Stimulated activated CD4-positive, alpha-beta T cell treated with anti-CD3 and anti-CD28 coated beads, Interleukin-1b, Interleukin-23, amount 100 ng/mL, for 4 hours (primary cell): ENCODE data around the gene ROR2.
"Not testable (repeated sequence)": the region's sequence is repeated elsewhere in the genome, so short reads cannot be mapped to it uniquely, and the experiment has no call there.

Experiments
- DNase-seq, 2 donors: peaks; one replicate each; pipeline ENCODE4 v3.0.0-alpha.2; 2020; ENCODE audit warnings: low read depth in 2 of 2

ROR2 gene

GRCh38 chr9:91798273-91799112, 151.5 kb downstream of the ROR2 start:
- DNase-seq, result peak in 1 of 2 donors; percentile 35

- not testable (repeated sequence) for DNase-seq
These were observed 152.5 kb downstream of the ROR2 start for GRCh38 chr9:91797517-91797916.

- peak in 1 of 2 donors; percentile 23 for DNase-seq
These were observed 153.5 kb downstream of the ROR2 start for GRCh38 chr9:91796516-91796915.

- DNase-seq, result no peak
These were observed 154.3 kb downstream of the ROR2 start for GRCh38 chr9:91795598-91796241.

- DNase-seq, result not testable (repeated sequence)
These were observed 156.7 kb downstream of the ROR2 start for GRCh38 chr9:91793371-91793770.

- no peak for DNase-seq
These were observed 159.1 kb downstream of the ROR2 start for GRCh38 chr9:91790917-91791316.

- DNase-seq, result no peak
These were observed 160.1 kb downstream of the ROR2 start for GRCh38 chr9:91789941-91790340.

GRCh38 chr9:91787931-91788330, 162.1 kb downstream of the ROR2 start:
- no peak for DNase-seq

- DNase-seq, result no peak
These were observed 163.7 kb downstream of the ROR2 start for GRCh38 chr9:91786132-91786896.

- no peak for DNase-seq
These were observed 164.6 kb downstream of the ROR2 start for GRCh38 chr9:91785447-91785842.

- no peak for DNase-seq
These were observed 165.2 kb downstream of the ROR2 start for GRCh38 chr9:91784673-91785446.

GRCh38 chr9:91783876-91784672, 166.0 kb downstream of the ROR2 start:
- DNase-seq, result no peak

GRCh38 chr9:91783411-91783810, 166.6 kb downstream of the ROR2 start:
- DNase-seq, result no peak

GRCh38 chr9:91782708-91783214, 167.3 kb downstream of the ROR2 start:
- no peak for DNase-seq

GRCh38 chr9:91781906-91782305, 168.1 kb downstream of the ROR2 start:
- no peak for DNase-seq

- DNase-seq, result no peak
These were observed 168.9 kb downstream of the ROR2 start for GRCh38 chr9:91781116-91781515.

GRCh38 chr9:91778031-91778430, 172.0 kb downstream of the ROR2 start:
- DNase-seq, result no peak

- no peak for DNase-seq
These were observed 172.7 kb downstream of the ROR2 start for GRCh38 chr9:91777292-91777830.

GRCh38 chr9:91776409-91777291, 173.4 kb downstream of the ROR2 start:
- no peak for DNase-seq

- DNase-seq, result no peak
These were observed 174.4 kb downstream of the ROR2 start for GRCh38 chr9:91775708-91776028.
